ENCODE measurements around the gene IFNL3.
"Not testable (repeated sequence)": the region's sequence is repeated elsewhere in the genome, so short reads cannot be mapped to it uniquely, and the experiment has no call there.

Gene IFNL3

DNA sequence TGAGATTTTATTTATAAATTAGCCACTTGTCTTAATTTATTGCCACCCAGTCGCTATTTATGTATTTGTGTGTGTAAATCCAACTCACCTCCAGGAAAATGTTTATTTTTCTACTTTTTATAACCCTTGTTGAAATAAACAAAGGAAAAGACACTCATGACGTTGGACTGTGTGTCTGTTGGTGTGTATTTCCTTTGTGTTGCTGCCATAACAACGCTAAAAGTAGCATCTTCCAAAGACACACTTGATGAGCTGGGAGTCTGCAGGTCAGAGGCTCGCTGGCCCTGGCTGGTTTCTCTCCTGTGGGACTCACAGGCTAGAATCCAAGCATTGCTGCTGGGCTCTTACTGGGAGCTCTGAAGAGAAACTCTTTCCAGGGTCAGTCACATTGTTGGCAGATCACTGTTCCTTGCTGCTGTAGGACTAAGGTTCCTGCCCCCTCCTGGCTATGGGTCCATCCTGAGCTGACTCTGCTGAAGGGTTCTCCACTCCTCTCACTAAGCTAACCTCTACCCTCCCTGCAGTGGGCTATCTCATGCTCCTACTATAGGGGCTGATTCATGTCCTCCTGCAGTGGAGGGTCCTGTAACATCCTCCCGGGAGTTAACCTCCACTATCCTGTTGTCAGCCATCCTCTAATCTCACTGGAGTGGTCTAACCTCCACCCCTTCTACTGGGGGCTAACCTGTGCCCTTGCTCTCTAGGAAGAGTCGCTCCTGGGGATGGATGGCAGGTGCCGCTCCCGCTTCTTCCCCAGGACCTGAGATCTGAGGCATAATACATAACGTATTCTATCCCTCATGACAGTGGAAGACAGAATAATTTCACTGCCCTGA is 25.4 kb upstream of the IFNL3 start:
- DNase-seq (ENCODE audit: low read depth, low spot score) = no peak
- TF ChIP-seq POLR2AphosphoS5 (IDR thresholded peaks at IDR 0.05; ENCODE audit: borderline replicate concordance, low read depth, low read length) = no peak
- TF ChIP-seq EZH2 (IDR thresholded peaks at IDR 0.05) = no peak
- no peak for TF ChIP-seq FOXP2 (optimal IDR thresholded peaks at IDR 0.05; ENCODE audit: control extremely low read depth, extremely low read length, insufficient read depth)
- no peaks in the 10 kb centered on the region for H3K9me3 ChIP-seq (ENCODE audit: low read depth, low read length)
- H3K27ac ChIP-seq = no peak overlapping the region
- no peak overlapping the region for H3K4me3 ChIP-seq
- no peak overlapping the region for H3K9ac ChIP-seq (ENCODE audit: insufficient read length)
- H3K36me3 ChIP-seq (ENCODE audit: insufficient read depth, low read length) = no peaks in the 10 kb centered on the region

GRCh38 chr19:39269369-39269768 is 24.6 kb upstream of the IFNL3 start:
- not testable (repeated sequence) for H3K9me3 ChIP-seq (ENCODE audit: low read depth, low read length); H3K27ac ChIP-seq; H3K9ac ChIP-seq (ENCODE audit: insufficient read length); H3K4me3 ChIP-seq; DNase-seq (ENCODE audit: low read depth, low spot score); H3K36me3 ChIP-seq (ENCODE audit: insufficient read depth, low read length)

GRCh38 chr19:39268531-39269223 is 23.9 kb upstream of the IFNL3 start:
- H3K27ac ChIP-seq; H3K9me3 ChIP-seq (ENCODE audit: low read depth, low read length); H3K4me3 ChIP-seq; DNase-seq (ENCODE audit: low read depth, low spot score); H3K36me3 ChIP-seq (ENCODE audit: insufficient read depth, low read length); H3K9ac ChIP-seq (ENCODE audit: insufficient read length): not testable (repeated sequence)

GRCh38 chr19:39268085-39268484 is 23.3 kb upstream of the IFNL3 start, which contains the start of gene IFNL2:
TSS of gene IFNL2 (plus strand) at chr19:39268396. CDS start at chr19:39268569, 173 bp downstream.
- not testable (repeated sequence) for H3K9ac ChIP-seq (ENCODE audit: insufficient read length); DNase-seq (ENCODE audit: low read depth, low spot score); H3K36me3 ChIP-seq (ENCODE audit: insufficient read depth, low read length); H3K4me3 ChIP-seq; H3K27ac ChIP-seq; H3K9me3 ChIP-seq (ENCODE audit: low read depth, low read length)

GRCh38 chr19:39265321-39265916 is 20.6 kb upstream of the IFNL3 start:
- H3K4me3 ChIP-seq = no peak overlapping the region
- H3K27ac ChIP-seq = no peak overlapping the region
- H3K9me3 ChIP-seq (ENCODE audit: low read depth, low read length) = no peaks in the 10 kb centered on the region
- H3K36me3 ChIP-seq (ENCODE audit: insufficient read depth, low read length) = no peaks in the 10 kb centered on the region
- TF ChIP-seq POLR2AphosphoS5 (IDR thresholded peaks at IDR 0.05; ENCODE audit: borderline replicate concordance, low read depth, low read length) (no peak), FOXP2 (optimal IDR thresholded peaks at IDR 0.05; ENCODE audit: control extremely low read depth, extremely low read length, insufficient read depth) (no peak), EZH2 (IDR thresholded peaks at IDR 0.05) (no peak)
- H3K9ac ChIP-seq (ENCODE audit: insufficient read length) = no peak overlapping the region
- DNase-seq (ENCODE audit: low read depth, low spot score) = no peak

GRCh38 chr19:39264306-39265290 is 19.8 kb upstream of the IFNL3 start:
- TF ChIP-seq POLR2AphosphoS5 (IDR thresholded peaks at IDR 0.05; ENCODE audit: borderline replicate concordance, low read depth, low read length) (no peak), FOXP2 (optimal IDR thresholded peaks at IDR 0.05; ENCODE audit: control extremely low read depth, extremely low read length, insufficient read depth) (no peak), EZH2 (IDR thresholded peaks at IDR 0.05) (no peak)
- no peak overlapping the region for H3K4me3 ChIP-seq
- H3K36me3 ChIP-seq (ENCODE audit: insufficient read depth, low read length) = no peaks in the 10 kb centered on the region
- H3K9me3 ChIP-seq (ENCODE audit: low read depth, low read length) = no peaks in the 10 kb centered on the region
- no peak for DNase-seq (ENCODE audit: low read depth, low spot score)
- H3K9ac ChIP-seq (ENCODE audit: insufficient read length) = no peak overlapping the region
- no peak overlapping the region for H3K27ac ChIP-seq

DNA sequence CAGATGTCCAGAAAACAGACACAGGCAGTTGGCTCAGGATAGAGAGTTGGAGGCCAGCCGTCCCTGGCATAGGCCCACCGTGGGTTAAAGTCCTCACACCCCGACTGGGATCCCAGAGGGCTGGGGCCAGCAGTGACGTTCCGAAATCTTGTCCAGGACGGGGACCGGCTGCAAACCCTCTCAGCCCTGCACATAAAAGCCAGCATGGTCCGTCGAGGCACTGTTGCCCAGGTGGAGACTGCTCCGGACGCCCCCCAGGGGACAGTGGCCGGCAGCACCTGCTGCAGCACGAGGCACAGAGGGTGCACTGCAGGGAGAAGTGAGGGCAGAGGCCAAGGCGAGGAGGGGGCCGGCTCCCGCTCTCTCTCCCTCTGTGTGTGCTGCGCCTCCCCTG is 19.1 kb upstream of the IFNL3 start:
- H3K27ac ChIP-seq = no peak overlapping the region
- DNase-seq (ENCODE audit: low read depth, low spot score) = no peak
- H3K36me3 ChIP-seq (ENCODE audit: insufficient read depth, low read length) = no peaks in the 10 kb centered on the region
- no peak overlapping the region for H3K4me3 ChIP-seq
- H3K9me3 ChIP-seq (ENCODE audit: low read depth, low read length) = no peaks in the 10 kb centered on the region
- TF ChIP-seq FOXP2 (optimal IDR thresholded peaks at IDR 0.05; ENCODE audit: control extremely low read depth, extremely low read length, insufficient read depth) (no peak), POLR2AphosphoS5 (IDR thresholded peaks at IDR 0.05; ENCODE audit: borderline replicate concordance, low read depth, low read length) (no peak), EZH2 (IDR thresholded peaks at IDR 0.05) (no peak)
- no peak overlapping the region for H3K9ac ChIP-seq (ENCODE audit: insufficient read length)

- H3K9me3 ChIP-seq (ENCODE audit: low read depth, low read length) = no peaks in the 10 kb centered on the region
- H3K9ac ChIP-seq (ENCODE audit: insufficient read length) = no peak overlapping the region
- no peak for DNase-seq (ENCODE audit: low read depth, low spot score)
Observed at GRCh38 chr19:39262496-39262895, 17.7 kb upstream of the IFNL3 start.

More at GRCh38 chr19:39262496-39262895, 17.7 kb upstream of the IFNL3 start:
- TF ChIP-seq EZH2 (IDR thresholded peaks at IDR 0.05) (no peak), POLR2AphosphoS5 (IDR thresholded peaks at IDR 0.05; ENCODE audit: borderline replicate concordance, low read depth, low read length) (no peak), FOXP2 (optimal IDR thresholded peaks at IDR 0.05; ENCODE audit: control extremely low read depth, extremely low read length, insufficient read depth) (no peak)
- no peaks in the 10 kb centered on the region for H3K36me3 ChIP-seq (ENCODE audit: insufficient read depth, low read length)
- H3K4me3 ChIP-seq = no peak overlapping the region
- no peak overlapping the region for H3K27ac ChIP-seq
